ENCODE results near the gene ZBTB46.
"Not testable (repeated sequence)": the region's sequence is repeated elsewhere in the genome, so short reads cannot be mapped to it uniquely, and the experiment has no call there.

ZBTB46 gene

DNA sequence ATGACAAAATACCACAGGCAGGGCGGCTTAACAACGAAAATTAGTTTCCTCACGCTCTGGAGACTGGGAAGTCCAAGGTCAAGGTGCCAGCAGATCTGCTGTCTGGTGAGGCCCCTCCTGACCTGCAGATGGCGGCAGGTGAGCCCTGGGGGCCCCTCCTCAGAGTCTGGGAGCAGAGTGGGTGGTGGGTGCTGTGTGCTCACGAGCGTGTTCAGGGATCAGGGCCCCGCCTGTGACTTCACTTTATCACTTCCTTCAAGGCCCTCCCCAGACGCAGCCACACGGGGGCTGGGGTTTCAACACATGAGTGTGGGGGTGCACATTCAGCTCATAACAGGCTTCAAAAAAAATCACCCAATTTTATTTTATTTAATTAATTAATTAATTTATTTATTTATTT lies 52.2 kb downstream of the ZBTB46 start:
- Histone ChIP-seq H3K4me3 (ENCODE audit: low read length) (no peak overlapping the region), H3K36me3 (replicated peaks; ENCODE audit: low read depth, low read length) (no peaks in the 10 kb centered on the region), H4K20me1 (ENCODE audit: insufficient read depth, low read length) (no peaks in the 10 kb centered on the region), H3K27me3 (ENCODE audit: low read depth, low read length) (no peaks in the 10 kb centered on the region), H3K79me2 (ENCODE audit: low read length) (no peaks in the 10 kb centered on the region), H3K27ac (ENCODE audit: low read length) (no peak overlapping the region), H3K9ac (ENCODE audit: low read length) (no peak overlapping the region), H3K4me2 (ENCODE audit: low read length) (no peak overlapping the region), H3K4me1 (ENCODE audit: low read length) (peaks cover 8% of the 10 kb centered on the region; the same call in 1 of the 2 replicates), H3K9me3 (ENCODE audit: insufficient read depth, low read length) (peaks cover 5% of the 10 kb centered on the region; the same call in 1 of the 2 replicates), H2AFZ (ENCODE audit: low read depth, low read length) (no peak overlapping the region)
- TF ChIP-seq CTCF (IDR thresholded peaks at IDR 0.05; ENCODE audit: low read depth, low read length) (0 out of 2 replicates have a peak, but pooled peaks have one; percentile 6), EZH2phosphoT487 (IDR thresholded peaks at IDR 0.05; ENCODE audit: low read depth) (no peak)

- H3K79me2 ChIP-seq (ENCODE audit: low read length): no peaks in the 10 kb centered on the region
- peaks cover 5% of the 10 kb centered on the region; the same call in 1 of the 2 replicates for H3K9me3 ChIP-seq (ENCODE audit: insufficient read depth, low read length)
- no peak overlapping the region for H2AFZ ChIP-seq (ENCODE audit: low read depth, low read length)
- no peak overlapping the region for H3K9ac ChIP-seq (ENCODE audit: low read length)
- no peak overlapping the region for H3K4me3 ChIP-seq (ENCODE audit: low read length)
- H3K4me2 ChIP-seq (ENCODE audit: low read length): no peak overlapping the region
- no peaks in the 10 kb centered on the region for H4K20me1 ChIP-seq (ENCODE audit: insufficient read depth, low read length)
- peaks cover 13% of the 10 kb centered on the region; the same call in 1 of the 2 replicates for H3K4me1 ChIP-seq (ENCODE audit: low read length)
- TF ChIP-seq EZH2phosphoT487 (IDR thresholded peaks at IDR 0.05; ENCODE audit: low read depth): no peak
- TF ChIP-seq CTCF (IDR thresholded peaks at IDR 0.05; ENCODE audit: low read depth, low read length): no peak
- no peaks in the 10 kb centered on the region for H3K27me3 ChIP-seq (ENCODE audit: low read depth, low read length)
- H3K27ac ChIP-seq (ENCODE audit: low read length): no peak overlapping the region
- H3K36me3 ChIP-seq (replicated peaks; ENCODE audit: low read depth, low read length): no peaks in the 10 kb centered on the region
Measured at GRCh38 chr20:63778034-63778752, 52.9 kb downstream of the ZBTB46 start.

DNA sequence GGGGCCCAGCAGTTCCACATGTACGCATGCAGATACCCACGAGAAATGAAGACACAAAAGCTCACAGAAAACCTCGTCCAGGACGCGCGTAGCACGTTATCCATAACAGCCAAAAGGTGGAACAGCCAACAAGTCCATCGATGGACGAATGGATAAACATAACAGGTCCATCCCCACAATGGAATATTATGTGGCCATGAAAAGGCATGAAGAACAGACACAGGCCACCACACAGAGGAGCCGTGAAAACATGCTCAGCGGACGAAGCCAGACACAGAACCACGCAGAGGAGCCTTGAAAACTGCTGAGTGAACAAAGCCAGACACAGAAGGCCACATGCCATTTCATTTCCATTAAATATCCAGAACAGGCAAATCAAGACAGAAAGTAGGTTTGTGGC lies 53.5 kb downstream of the ZBTB46 start:
- H4K20me1 ChIP-seq (ENCODE audit: insufficient read depth, low read length): no peaks in the 10 kb centered on the region
- H3K4me3 ChIP-seq (ENCODE audit: low read length): no peak overlapping the region
- no peak overlapping the region for H3K27ac ChIP-seq (ENCODE audit: low read length)
- no peak overlapping the region for H2AFZ ChIP-seq (ENCODE audit: low read depth, low read length)
- TF ChIP-seq EZH2phosphoT487 (IDR thresholded peaks at IDR 0.05; ENCODE audit: low read depth): no peak
- TF ChIP-seq CTCF (IDR thresholded peaks at IDR 0.05; ENCODE audit: low read depth, low read length): no peak
- peaks cover 13% of the 10 kb centered on the region; the same call in 1 of the 2 replicates for H3K4me1 ChIP-seq (ENCODE audit: low read length)
- no peak overlapping the region for H3K4me2 ChIP-seq (ENCODE audit: low read length)
- no peak overlapping the region for H3K9ac ChIP-seq (ENCODE audit: low read length)
- peaks cover 5% of the 10 kb centered on the region; the same call in 1 of the 2 replicates for H3K9me3 ChIP-seq (ENCODE audit: insufficient read depth, low read length)
- H3K27me3 ChIP-seq (ENCODE audit: low read depth, low read length): no peaks in the 10 kb centered on the region
- no peaks in the 10 kb centered on the region for H3K36me3 ChIP-seq (replicated peaks; ENCODE audit: low read depth, low read length)
- no peaks in the 10 kb centered on the region for H3K79me2 ChIP-seq (ENCODE audit: low read length)

- not testable (repeated sequence) for H3K27me3 ChIP-seq (ENCODE audit: low read depth, low read length); H3K4me2 ChIP-seq (ENCODE audit: low read length); H2AFZ ChIP-seq (ENCODE audit: low read depth, low read length); H3K9ac ChIP-seq (ENCODE audit: low read length); H4K20me1 ChIP-seq (ENCODE audit: insufficient read depth, low read length); H3K9me3 ChIP-seq (ENCODE audit: insufficient read depth, low read length); H3K79me2 ChIP-seq (ENCODE audit: low read length); H3K36me3 ChIP-seq (replicated peaks; ENCODE audit: low read depth, low read length); H3K4me1 ChIP-seq (ENCODE audit: low read length); H3K4me3 ChIP-seq (ENCODE audit: low read length); H3K27ac ChIP-seq (ENCODE audit: low read length)
Measured at GRCh38 chr20:63776875-63777274, 54.2 kb downstream of the ZBTB46 start.
